LNCaP clone FGC (cell line): Measurements from ENCODE around the gene TEAD1.

Source experiments
- DNase-seq: peaks from one replicate; pipeline ENCODE4 v3.0.0-alpha.2; 2011; ENCODE audit warnings: low read depth
- H3K4me3 ChIP-seq: 2 replicates; pipeline ENCODE4 v1.5.1; 2011; ENCODE audit warnings: mild to moderate bottlenecking, low read depth, low read length, control low read depth
- CTCF ChIP-seq: IDR thresholded peaks from 2 replicates; pipeline ENCODE4 v1.5.1; 2012; ENCODE audit warnings: mild to moderate bottlenecking; ENCODE audit not compliant: control insufficient read depth, insufficient read depth; ENCODE audit errors: extremely low read depth

TEAD1 gene

GRCh38 chr11:12918667-12919066 lies 244.4 kb downstream of the TEAD1 start:
- DNase-seq: no peak
- H3K4me3 ChIP-seq: no peak overlapping the region
- TF ChIP-seq CTCF: no peak

GRCh38 chr11:12922418-12922817 lies 248.2 kb downstream of the TEAD1 start:
- no peak for TF ChIP-seq CTCF
- H3K4me3 ChIP-seq: no peak overlapping the region
- DNase-seq: no peak

DNA sequence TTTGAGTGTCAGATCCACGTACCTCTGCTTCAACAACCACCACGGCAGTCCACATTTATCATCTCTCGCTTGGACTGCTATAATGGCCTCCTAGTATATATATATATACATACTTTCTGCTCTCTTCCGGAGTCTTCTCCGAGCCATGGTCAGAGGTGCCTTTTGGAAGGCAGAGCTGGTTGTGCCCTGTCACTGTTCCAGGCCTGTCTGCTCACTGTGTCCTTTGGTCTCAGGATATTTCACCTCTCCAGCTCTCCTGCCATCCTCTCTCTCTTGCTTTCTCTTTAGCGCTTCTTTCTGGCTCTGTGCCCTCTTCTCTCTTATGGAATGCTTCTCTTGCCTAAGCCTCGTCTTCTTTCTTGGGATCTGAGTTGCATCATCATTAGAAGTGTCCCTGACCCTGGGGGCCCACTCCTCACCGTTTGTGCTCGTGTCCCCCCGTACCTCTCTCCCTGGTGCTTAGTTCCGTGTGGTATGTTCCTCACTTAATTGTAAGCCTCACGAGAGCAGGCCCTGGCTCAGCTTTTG lies 248.8 kb downstream of the TEAD1 start:
- no peak overlapping the region for H3K4me3 ChIP-seq
- DNase-seq: no peak
- TF ChIP-seq CTCF: no peak

- DNase-seq: no peak
- no peak for TF ChIP-seq CTCF
- H3K4me3 ChIP-seq: no peak overlapping the region
These were observed 250.4 kb downstream of the TEAD1 start for GRCh38 chr11:12924650-12925049.

GRCh38 chr11:12925520-12925919 lies 251.3 kb downstream of the TEAD1 start:
- DNase-seq: no peak
- H3K4me3 ChIP-seq: no peak overlapping the region
- no peak for TF ChIP-seq CTCF

- TF ChIP-seq CTCF: no peak
- no peak for DNase-seq
- no peak overlapping the region for H3K4me3 ChIP-seq
These were observed 253.0 kb downstream of the TEAD1 start for GRCh38 chr11:12927221-12927620.

DNA sequence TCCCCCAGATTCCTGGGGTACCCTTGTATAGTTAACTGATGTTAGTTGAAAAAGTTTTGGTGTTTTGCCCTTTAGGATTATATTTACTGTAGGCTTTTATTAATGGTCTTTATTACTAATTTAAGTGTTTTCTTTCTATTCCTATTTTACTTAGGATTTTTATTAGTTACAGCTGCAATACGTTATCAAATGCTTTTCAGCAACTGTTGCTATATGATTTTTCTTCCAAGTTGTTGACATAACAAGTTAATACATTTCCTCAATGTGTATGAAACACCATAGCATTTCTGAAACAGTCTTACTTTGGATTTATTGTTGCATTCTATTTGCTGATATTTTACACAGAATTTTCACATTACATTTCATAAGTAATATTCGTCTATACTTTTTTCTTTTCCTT lies 253.7 kb downstream of the TEAD1 start:
- TF ChIP-seq CTCF: no peak
- H3K4me3 ChIP-seq: no peak overlapping the region
- no peak for DNase-seq
